ENCODE results near the gene GAS7.

Gene GAS7

DNA sequence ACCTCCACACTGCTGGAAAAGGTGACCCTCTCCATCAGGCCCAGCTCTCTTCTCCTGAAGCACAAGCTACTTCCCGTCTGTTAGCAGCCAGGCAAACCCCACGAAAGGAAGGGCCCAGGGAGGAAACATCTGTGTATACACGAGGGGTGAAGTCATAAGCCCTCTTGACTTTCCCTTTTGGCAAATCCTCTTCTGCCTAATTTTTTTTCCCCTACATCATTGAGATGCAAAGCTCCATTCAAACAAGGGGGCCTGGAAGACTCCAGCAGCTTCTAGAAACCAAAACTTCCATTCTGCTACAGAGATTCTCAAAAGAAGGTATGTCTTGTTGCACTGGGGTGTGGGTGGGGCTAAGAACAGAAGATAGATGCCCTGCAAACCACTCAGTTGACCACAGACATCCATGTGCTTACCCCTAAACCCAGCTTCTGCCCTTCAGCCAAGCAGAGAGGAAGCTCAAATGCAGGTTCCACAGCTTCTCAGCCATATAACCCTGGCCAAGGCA lies 147.8 kb downstream of the GAS7 start:
- no peak for DNase-seq (ENCODE audit: low read depth in 3 of 3)

GRCh38 chr17:10048629-10049350 lies 149.6 kb downstream of the GAS7 start:
- DNase-seq (ENCODE audit: low read depth in 3 of 3) = no peak

DNA sequence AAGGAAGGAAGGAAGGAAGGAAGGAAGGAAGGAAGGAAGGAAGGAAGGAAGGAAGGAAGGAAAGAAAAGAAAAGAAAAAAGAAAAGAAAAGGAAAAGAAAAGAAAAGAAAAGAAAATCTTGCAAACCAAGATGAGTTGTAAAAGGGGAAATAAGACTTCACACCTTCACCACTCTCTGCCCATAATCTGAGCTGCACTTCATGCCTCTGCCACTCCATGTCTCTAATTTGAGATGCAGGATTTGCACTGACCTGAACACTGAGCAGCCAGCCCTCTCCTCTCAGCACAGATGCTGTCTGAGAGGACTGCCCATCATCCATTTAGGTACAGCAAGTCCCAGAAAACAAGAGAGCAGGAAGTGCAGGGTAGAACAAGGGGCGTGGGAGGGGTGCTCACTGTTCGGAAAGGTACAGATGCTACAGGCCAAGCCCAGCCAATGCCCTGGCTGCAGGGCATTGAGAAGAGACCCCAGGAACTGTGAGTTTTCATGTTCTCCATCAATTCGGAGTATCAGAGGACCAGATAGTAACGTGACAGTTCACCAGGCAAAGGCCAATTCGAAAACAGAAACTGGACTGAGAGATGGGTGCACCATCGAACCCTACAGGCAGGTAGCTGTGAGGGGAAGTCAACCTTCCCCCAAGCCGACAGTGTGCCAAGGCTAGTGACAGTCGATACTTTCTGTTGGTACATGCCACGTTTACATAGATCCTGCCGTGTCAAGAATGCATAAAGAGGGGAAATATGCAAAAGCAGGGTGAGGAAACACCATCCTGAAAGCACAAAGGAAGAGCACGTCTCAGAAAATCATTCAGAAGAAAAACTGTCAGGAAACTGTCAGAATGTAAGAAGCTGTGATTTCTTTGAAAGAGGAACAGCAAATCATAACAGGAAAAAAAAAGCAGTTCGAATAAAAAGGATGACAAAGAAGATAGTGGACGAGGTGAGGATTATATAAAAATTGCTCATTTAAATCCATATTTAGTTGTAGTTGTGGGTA lies 151.3 kb downstream of the GAS7 start:
- DNase-seq (ENCODE audit: low read depth in 3 of 3) = no peak

GRCh38 chr17:10045871-10046658 lies 152.3 kb downstream of the GAS7 start:
- DNase-seq (ENCODE audit: low read depth in 3 of 3) = no peak

- no peak for DNase-seq (ENCODE audit: low read depth in 3 of 3)
These were observed 155.7 kb downstream of the GAS7 start for GRCh38 chr17:10042589-10043244.

- DNase-seq (ENCODE audit: low read depth in 3 of 3) = no peak
These were observed 156.4 kb downstream of the GAS7 start for GRCh38 chr17:10041916-10042588.

- DNase-seq (ENCODE audit: low read depth in 3 of 3) = no peak
These were observed 157.2 kb downstream of the GAS7 start for GRCh38 chr17:10041287-10041612.

- no peak for DNase-seq (ENCODE audit: low read depth in 3 of 3)
These were observed 161.8 kb downstream of the GAS7 start for GRCh38 chr17:10036511-10037061.

- no peak for DNase-seq (ENCODE audit: low read depth in 3 of 3)
These were observed 162.5 kb downstream of the GAS7 start for GRCh38 chr17:10035885-10036284.

GRCh38 chr17:10034719-10035475 lies 163.5 kb downstream of the GAS7 start:
- DNase-seq (ENCODE audit: low read depth in 3 of 3) = no peak

DNA sequence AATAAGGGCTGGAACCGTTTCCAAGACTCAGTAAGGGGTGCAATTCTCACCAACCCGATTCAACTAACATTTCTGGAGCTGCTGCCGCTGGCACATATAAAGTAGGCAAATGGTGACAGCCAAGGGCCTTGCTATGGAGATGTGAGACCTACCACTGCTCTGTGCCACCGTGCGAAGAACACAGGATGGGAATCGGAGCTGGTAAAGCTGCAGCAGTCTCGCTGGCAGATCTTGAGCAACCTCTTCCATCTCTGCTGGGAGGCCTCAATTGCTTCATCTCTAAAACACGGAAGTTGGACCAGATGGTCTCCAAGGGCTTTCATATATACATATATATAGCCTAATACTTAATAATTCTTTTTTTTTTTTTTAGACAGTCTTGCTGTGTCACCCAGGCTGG lies 164.4 kb downstream of the GAS7 start:
- no peak for DNase-seq (ENCODE audit: low read depth in 3 of 3)

- DNase-seq (ENCODE audit: low read depth in 3 of 3) = no peak
These were observed 165.0 kb downstream of the GAS7 start for GRCh38 chr17:10033449-10033848.

GRCh38 chr17:10032118-10032852 lies 166.1 kb downstream of the GAS7 start:
- no peak for DNase-seq (ENCODE audit: low read depth in 3 of 3)

DNA sequence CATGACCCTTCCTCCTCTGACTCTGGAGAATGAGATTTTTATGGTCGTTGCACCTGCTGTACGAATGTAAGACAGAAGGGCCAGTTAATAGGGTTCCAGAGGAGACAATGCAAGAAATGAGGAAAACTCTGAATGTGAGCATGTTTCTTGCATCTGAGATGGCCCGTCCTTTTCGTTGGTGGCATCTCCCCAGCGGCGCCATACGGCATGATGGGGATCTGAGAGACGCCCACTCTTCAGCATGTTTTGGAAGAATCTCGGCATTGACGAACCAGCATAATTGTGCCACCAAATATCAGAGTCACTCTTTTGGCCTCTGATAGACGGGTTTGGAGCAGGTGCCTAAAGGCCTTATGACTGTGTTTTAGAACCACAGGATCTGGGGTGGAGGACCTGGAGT lies 166.8 kb downstream of the GAS7 start:
- no peak for DNase-seq (ENCODE audit: low read depth in 3 of 3)

GRCh38 chr17:10031127-10031526 lies 167.3 kb downstream of the GAS7 start:
- no peak for DNase-seq (ENCODE audit: low read depth in 3 of 3)

DNA sequence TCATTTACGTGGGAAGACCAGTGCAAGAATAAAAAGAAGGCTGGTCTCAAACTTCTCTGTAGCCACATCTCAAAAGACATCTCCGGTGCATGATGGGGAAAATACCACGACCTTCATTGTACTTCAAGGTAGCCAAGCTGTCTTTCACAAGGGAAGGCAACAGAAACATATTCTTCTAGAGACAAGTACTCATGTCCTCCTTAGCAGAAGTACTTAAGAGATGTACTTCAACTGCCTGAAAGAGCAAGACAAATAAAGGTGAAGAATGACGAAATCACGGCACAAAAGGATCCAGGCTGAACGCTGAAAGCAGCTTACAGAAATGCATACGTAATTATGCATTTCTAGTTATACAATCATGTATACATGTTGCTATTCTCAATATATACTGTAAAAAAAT lies 169.3 kb downstream of the GAS7 start:
- no peak for DNase-seq (ENCODE audit: low read depth in 3 of 3)

GRCh38 chr17:10025976-10026901 lies 172.2 kb downstream of the GAS7 start:
- DNase-seq (ENCODE audit: low read depth in 3 of 3) = no peak

- DNase-seq (ENCODE audit: low read depth in 3 of 3) = no peak
These were observed 173.2 kb downstream of the GAS7 start for GRCh38 chr17:10025224-10025623.

Data from stimulated activated CD4-positive, alpha-beta T cell treated with anti-CD3 and anti-CD28 coated beads, TNF-alpha, amount 100 ng/mL, for 24 hours (primary cell).